ENCODE data around the gene AMBRA1.
A peak's percentile ranks its signal among the peaks of the same experiment; 100 is the strongest.

AMBRA1 gene

GRCh38 chr11:46508360-46508759, 85.5 kb downstream of the AMBRA1 start:
- no peak for DNase-seq (ENCODE audit: low read depth)

GRCh38 chr11:46506483-46506791, 87.4 kb downstream of the AMBRA1 start:
- no peak for DNase-seq (ENCODE audit: low read depth)

- no peak for DNase-seq (ENCODE audit: low read depth)
Measured at GRCh38 chr11:46505741-46506482, 87.9 kb downstream of the AMBRA1 start.

GRCh38 chr11:46504817-46505613, 88.8 kb downstream of the AMBRA1 start:
- DNase-seq (ENCODE audit: low read depth): no peak

GRCh38 chr11:46499821-46500220, 94.0 kb downstream of the AMBRA1 start:
- DNase-seq (ENCODE audit: low read depth): no peak

GRCh38 chr11:46498968-46499367, 94.9 kb downstream of the AMBRA1 start:
- DNase-seq (ENCODE audit: low read depth): no peak

GRCh38 chr11:46498179-46498578, 95.6 kb downstream of the AMBRA1 start:
- no peak for DNase-seq (ENCODE audit: low read depth)

- DNase-seq (ENCODE audit: low read depth): no peak
Measured at GRCh38 chr11:46497498-46497897, 96.3 kb downstream of the AMBRA1 start.

GRCh38 chr11:46493791-46494190, 100.0 kb downstream of the AMBRA1 start:
- no peak for DNase-seq (ENCODE audit: low read depth)

- no peak for DNase-seq (ENCODE audit: low read depth)
Measured at GRCh38 chr11:46492532-46492931, 101.3 kb downstream of the AMBRA1 start.

- DNase-seq (ENCODE audit: low read depth): no peak
Measured at GRCh38 chr11:46491661-46492330, 102.0 kb downstream of the AMBRA1 start.

- no peak for DNase-seq (ENCODE audit: low read depth)
Measured at GRCh38 chr11:46490666-46491065, 103.2 kb downstream of the AMBRA1 start.

- DNase-seq (ENCODE audit: low read depth): peak; percentile 11
Measured at GRCh38 chr11:46489656-46490560, 103.9 kb downstream of the AMBRA1 start.

- DNase-seq (ENCODE audit: low read depth): no peak
Measured at GRCh38 chr11:46485856-46486443, 107.9 kb downstream of the AMBRA1 start.

- no peak for DNase-seq (ENCODE audit: low read depth)
Measured at GRCh38 chr11:46484101-46484500, 109.7 kb downstream of the AMBRA1 start.

GRCh38 chr11:46480909-46481308, 112.9 kb downstream of the AMBRA1 start:
- no peak for DNase-seq (ENCODE audit: low read depth)

- no peak for DNase-seq (ENCODE audit: low read depth)
Measured at GRCh38 chr11:46480166-46480726, 113.6 kb downstream of the AMBRA1 start.

GRCh38 chr11:46479601-46480000, 114.2 kb downstream of the AMBRA1 start:
- no peak for DNase-seq (ENCODE audit: low read depth)

GRCh38 chr11:46478196-46478595, 115.6 kb downstream of the AMBRA1 start:
- no peak for DNase-seq (ENCODE audit: low read depth)

- DNase-seq (ENCODE audit: low read depth): no peak
Measured at GRCh38 chr11:46477136-46477535, 116.7 kb downstream of the AMBRA1 start.

- no peak for DNase-seq (ENCODE audit: low read depth)
Measured at GRCh38 chr11:46475926-46476545, 117.8 kb downstream of the AMBRA1 start.

Data from stimulated activated CD4-positive, alpha-beta T cell treated with anti-CD3 and anti-CD28 coated beads, Interleukin-2, amount 100 ng/mL, for 4 hours (primary cell).